Ectodermal cell (in vitro differentiated cells): ENCODE results near the gene C1S.
"Not testable (repeated sequence)": the region's sequence is repeated elsewhere in the genome, so short reads cannot be mapped to it uniquely, and the experiment has no call there.

ENCODE experiments used
- H3K27ac ChIP-seq: 2 replicates; pipeline ENCODE4 v1.7.0; 2013; ENCODE audit warnings: mild to moderate bottlenecking, low read depth, low read length; ENCODE audit not compliant: insufficient read depth, poor library complexity, severe bottlenecking
- H3K27me3 ChIP-seq: 2 replicates; pipeline ENCODE4 v1.7.0; 2013; ENCODE audit warnings: mild to moderate bottlenecking, low read length; ENCODE audit not compliant: insufficient read depth, control insufficient read depth, poor library complexity, severe bottlenecking
- H3K36me3 ChIP-seq: one replicate; pipeline ENCODE4 v1.7.0; 2013; ENCODE audit warnings: low read length; ENCODE audit not compliant: control insufficient read depth, insufficient read depth
- H3K4me1 ChIP-seq: one replicate; pipeline ENCODE4 v1.7.0; 2013; ENCODE audit warnings: low read length; ENCODE audit not compliant: control insufficient read depth, insufficient read depth
- H3K4me3 ChIP-seq: 2 replicates; pipeline ENCODE4 v1.7.0; 2013; ENCODE audit warnings: low read depth, low read length, control low read depth; ENCODE audit not compliant: insufficient read depth
- H3K9me3 ChIP-seq: 2 replicates; pipeline ENCODE4 v1.7.0; 2013; ENCODE audit warnings: mild to moderate bottlenecking, low read length, moderate library complexity; ENCODE audit not compliant: control insufficient read depth
- WGBS, 2 experiments: methylation state at CpG; one replicate each; pipeline ENCODE4 v1.1.7; 2013; ENCODE audit warnings: missing lambda C conversion rate in 2 of 2; 5-methylcytosine and 5-hydroxymethylcytosine counted together

C1S gene

GRCh38 chr12:7099290-7099996 is 38.9 kb downstream of the C1S start:
- WGBS, 2 experiments: 93 to 97% methylated on average over 9 of the region's 9 CpGs
- no peaks in the 10 kb centered on the region for H3K4me1 ChIP-seq

GRCh38 chr12:7100239-7100638 is 39.7 kb downstream of the C1S start:
- no peak overlapping the region for H3K4me3 ChIP-seq
- no peak overlapping the region for H3K27ac ChIP-seq
- WGBS, 2 experiments: 93 to 96% methylated on average over 3 to 4 of the region's 4 CpGs
- H3K4me1 ChIP-seq: no peaks in the 10 kb centered on the region
- H3K27me3 ChIP-seq: no peaks in the 10 kb centered on the region
- H3K36me3 ChIP-seq: no peaks in the 10 kb centered on the region
- no peaks in the 10 kb centered on the region for H3K9me3 ChIP-seq

More at GRCh38 chr12:7099290-7099996, 38.9 kb downstream of the C1S start:
- Histone ChIP-seq H3K27ac (no peak overlapping the region), H3K36me3 (no peaks in the 10 kb centered on the region), H3K9me3 (no peaks in the 10 kb centered on the region), H3K4me3 (no peak overlapping the region), H3K27me3 (no peaks in the 10 kb centered on the region)

- WGBS, 2 experiments: 93 to 95% methylated on average over 4 of the region's 4 CpGs
- no peak overlapping the region for H3K4me3 ChIP-seq
Observed at GRCh38 chr12:7101047-7101693, 40.7 kb downstream of the C1S start.

GRCh38 chr12:7101694-7102131 is 41.2 kb downstream of the C1S start:
- H3K4me1 ChIP-seq: no peaks in the 10 kb centered on the region
- H3K27me3 ChIP-seq: no peaks in the 10 kb centered on the region
- no peak overlapping the region for H3K27ac ChIP-seq
- 89 to 92% methylated on average over 10 of the region's 10 CpGs for WGBS, 2 experiments
- no peak overlapping the region for H3K4me3 ChIP-seq
- H3K9me3 ChIP-seq: no peaks in the 10 kb centered on the region
- no peaks in the 10 kb centered on the region for H3K36me3 ChIP-seq

More at GRCh38 chr12:7101047-7101693, 40.7 kb downstream of the C1S start:
- H3K27me3 ChIP-seq: no peaks in the 10 kb centered on the region
- no peaks in the 10 kb centered on the region for H3K36me3 ChIP-seq
- H3K27ac ChIP-seq: no peak overlapping the region
- no peaks in the 10 kb centered on the region for H3K9me3 ChIP-seq
- H3K4me1 ChIP-seq: no peaks in the 10 kb centered on the region

GRCh38 chr12:7102582-7102981 is 42.1 kb downstream of the C1S start:
- Histone ChIP-seq H3K4me3 (no peak overlapping the region), H3K36me3 (no peaks in the 10 kb centered on the region), H3K9me3 (no peaks in the 10 kb centered on the region), H3K4me1 (peaks cover under 1% of the 10 kb centered on the region), H3K27ac (no peak overlapping the region), H3K27me3 (no peaks in the 10 kb centered on the region)
- 91 to 92% methylated on average over 3 of the region's 3 CpGs for WGBS, 2 experiments

DNA sequence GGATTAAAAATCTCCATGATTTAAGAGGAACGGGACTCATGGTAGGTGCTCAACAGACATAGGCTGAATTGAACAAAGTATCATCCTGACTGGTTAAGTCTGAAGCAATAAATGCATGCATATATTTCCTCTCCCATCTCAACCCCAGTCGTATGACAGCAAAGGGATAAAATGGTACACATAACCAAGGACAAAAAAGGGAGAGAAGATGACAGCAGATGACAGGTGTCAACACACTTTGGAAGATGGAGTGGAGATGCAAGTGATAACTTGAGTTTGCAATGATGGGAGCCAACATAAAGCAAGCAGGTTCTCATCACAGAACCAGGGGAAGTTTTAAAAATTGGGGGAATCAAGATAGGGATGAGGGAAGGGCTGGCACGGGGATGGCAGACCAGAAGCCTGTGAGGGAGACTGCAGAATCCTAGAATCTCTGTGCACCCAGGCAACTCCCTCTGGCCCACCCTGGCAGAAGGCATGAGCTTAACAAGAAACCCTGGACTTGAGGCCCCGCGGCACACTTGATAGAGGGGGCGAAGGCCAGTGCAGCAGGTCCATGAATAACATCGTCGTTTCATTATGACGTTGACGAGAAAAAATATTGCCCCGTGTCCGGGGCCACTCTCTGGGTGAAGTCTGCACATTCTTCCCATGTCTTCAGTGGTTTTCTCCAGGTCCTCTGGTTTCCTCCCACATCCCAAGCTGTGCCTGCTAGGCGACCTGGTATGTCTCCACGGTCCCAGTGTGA is 43.5 kb downstream of the C1S start:
- Histone ChIP-seq H3K4me1 (peaks cover 6% of the 10 kb centered on the region), H3K27me3 (no peaks in the 10 kb centered on the region), H3K9me3 (no peaks in the 10 kb centered on the region), H3K36me3 (no peaks in the 10 kb centered on the region), H3K27ac (no peak overlapping the region), H3K4me3 (no peak overlapping the region)
- 94 to 96% methylated on average over 14 of the region's 14 CpGs for WGBS, 2 experiments

- 80 to 100% methylated on average over 1 of the region's 1 CpG for WGBS, 2 experiments
- no peak overlapping the region for H3K4me3 ChIP-seq
- H3K9me3 ChIP-seq: no peaks in the 10 kb centered on the region
- H3K27ac ChIP-seq: no peak overlapping the region
- no peaks in the 10 kb centered on the region for H3K36me3 ChIP-seq
- no peaks in the 10 kb centered on the region for H3K27me3 ChIP-seq
- H3K4me1 ChIP-seq: peaks cover 6% of the 10 kb centered on the region
Observed at GRCh38 chr12:7106082-7106481, 45.6 kb downstream of the C1S start.

DNA sequence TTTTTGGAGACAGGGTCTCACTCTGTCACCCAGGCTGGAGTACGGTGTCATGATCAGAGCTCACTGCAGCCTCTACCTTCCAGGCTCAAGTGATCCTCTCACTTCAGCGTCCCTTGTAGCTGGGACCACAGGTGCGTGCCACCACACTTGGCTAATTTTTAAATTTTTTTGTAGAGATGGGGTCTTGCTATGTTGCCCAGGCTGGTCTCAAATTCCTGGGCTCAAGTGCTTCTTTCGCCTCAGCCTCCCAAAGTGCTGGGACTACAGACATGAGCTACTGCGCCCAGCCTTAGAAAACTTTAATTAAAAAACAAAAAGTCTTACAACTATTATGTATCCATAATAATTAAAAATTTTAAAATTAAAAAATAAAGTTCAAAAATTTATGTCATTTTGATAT is 46.7 kb downstream of the C1S start:
- 86 to 94% methylated on average over 4 to 5 of the region's 5 CpGs for WGBS, 2 experiments
- H3K4me3 ChIP-seq, H3K27ac ChIP-seq, H3K4me1 ChIP-seq, H3K9me3 ChIP-seq, H3K36me3 ChIP-seq, H3K27me3 ChIP-seq: not testable (repeated sequence)

GRCh38 chr12:7107636-7108002 is 47.1 kb downstream of the C1S start:
- Histone ChIP-seq H3K4me1 (peaks cover 6% of the 10 kb centered on the region), H3K4me3 (peak overlapping the region; percentile 50), H3K9me3 (no peaks in the 10 kb centered on the region), H3K27me3 (peaks cover under 1% of the 10 kb centered on the region), H3K36me3 (no peaks in the 10 kb centered on the region), H3K27ac (peak overlapping the region; percentile 45)
- 77 to 86% methylated on average over 3 of the region's 3 CpGs for WGBS, 2 experiments
